Activated T-cell treated with anti-CD3 and anti-CD28 coated beads for 24 hours (primary cell): Measurements from ENCODE around the gene TBC1D26.
"Not testable (repeated sequence)": the region's sequence is repeated elsewhere in the genome, so short reads cannot be mapped to it uniquely, and the experiment has no call there.

ENCODE experiments used
- DNase-seq: peaks from one replicate; pipeline ENCODE4 v3.0.0-alpha.2; 2020; ENCODE audit warnings: low read depth

Gene TBC1D26

GRCh38 chr17:15744074-15744676, 12.1 kb downstream of the TBC1D26 start:
- no peak for DNase-seq

DNA sequence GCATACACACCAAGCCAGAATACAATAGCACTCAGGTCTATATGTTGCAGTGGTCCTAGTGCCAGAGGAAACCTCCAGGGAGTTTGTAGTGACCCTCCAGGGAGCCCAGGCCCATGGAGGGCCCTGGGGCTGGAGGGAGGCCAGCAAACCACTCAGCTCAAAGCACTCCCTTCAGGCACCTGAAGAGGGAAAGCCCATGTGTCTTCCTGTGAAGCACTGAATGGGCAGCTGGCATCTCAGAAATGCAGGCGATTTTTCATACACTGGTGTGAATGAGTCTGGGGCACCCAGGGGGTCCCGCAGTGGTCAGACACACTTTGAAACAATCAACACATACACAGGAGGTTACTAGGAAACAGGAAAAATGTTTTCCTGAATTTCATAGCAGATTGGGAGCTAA, 12.8 kb downstream of the TBC1D26 start:
- DNase-seq = no peak

DNA sequence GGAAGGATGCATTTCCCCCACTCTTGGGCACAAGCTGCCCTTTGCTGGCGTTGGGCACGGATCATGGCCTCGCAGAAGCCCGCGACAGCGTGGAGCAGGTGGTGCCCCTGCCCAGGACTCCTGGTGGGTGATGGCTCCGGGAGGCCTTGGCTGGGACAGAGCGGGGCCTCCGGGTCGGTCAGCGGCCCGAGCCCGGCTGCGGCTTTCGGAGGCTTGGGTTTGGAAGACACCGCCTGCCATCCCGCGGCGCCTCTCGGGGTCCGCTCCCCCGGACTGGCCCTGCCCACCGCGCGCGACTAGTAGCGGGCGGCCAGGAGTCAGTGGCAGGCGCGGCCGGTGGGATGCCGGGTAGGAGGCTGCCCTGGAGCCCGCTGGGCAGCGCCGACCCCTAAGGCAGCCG, 17.3 kb downstream of the TBC1D26 start:
- DNase-seq = not testable (repeated sequence)

GRCh38 chr17:15768865-15769533, 36.9 kb downstream of the TBC1D26 start:
- not testable (repeated sequence) for DNase-seq

- DNase-seq = not testable (repeated sequence)
Measured at GRCh38 chr17:15770679-15771078, 38.6 kb downstream of the TBC1D26 start.

- no peak for DNase-seq
Measured at GRCh38 chr17:15776871-15777270, 44.8 kb downstream of the TBC1D26 start.

DNA sequence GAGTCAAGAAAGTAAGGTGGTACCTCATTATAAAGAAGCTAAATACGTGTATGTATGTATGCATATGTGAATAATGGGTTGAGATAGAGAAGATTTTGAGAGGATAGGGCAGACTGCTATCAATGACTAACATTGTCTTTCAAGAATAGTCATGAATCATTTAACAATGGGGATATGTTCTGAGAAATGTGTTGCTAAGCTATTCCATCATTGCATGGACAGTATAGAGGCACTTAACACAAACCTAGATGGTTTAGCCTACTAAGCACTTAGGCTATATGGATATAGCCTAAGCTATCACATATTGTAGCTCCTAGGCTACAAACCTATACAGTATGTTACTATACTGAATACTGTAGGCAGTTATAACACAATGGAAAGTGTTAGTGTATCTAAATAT, 45.2 kb downstream of the TBC1D26 start:
- no peak for DNase-seq

DNA sequence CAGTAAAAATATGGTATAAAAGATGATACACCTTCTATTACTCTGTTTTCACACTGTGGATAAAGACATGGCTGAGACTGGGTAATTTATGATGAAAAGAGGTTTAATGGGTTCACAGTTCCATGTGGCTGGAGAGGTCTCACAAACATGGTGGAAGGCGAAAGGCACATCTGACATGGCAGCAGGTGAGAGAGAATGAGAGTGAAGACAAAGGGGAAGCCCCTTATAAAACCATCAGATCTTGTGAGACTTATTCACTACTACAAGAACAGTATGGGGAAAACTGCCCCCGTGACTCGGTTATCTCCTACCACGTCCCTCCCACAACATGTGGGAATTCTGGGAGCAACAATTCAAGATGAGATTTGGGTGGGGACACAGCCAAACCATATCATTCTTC, 45.6 kb downstream of the TBC1D26 start:
- no peak for DNase-seq

DNA sequence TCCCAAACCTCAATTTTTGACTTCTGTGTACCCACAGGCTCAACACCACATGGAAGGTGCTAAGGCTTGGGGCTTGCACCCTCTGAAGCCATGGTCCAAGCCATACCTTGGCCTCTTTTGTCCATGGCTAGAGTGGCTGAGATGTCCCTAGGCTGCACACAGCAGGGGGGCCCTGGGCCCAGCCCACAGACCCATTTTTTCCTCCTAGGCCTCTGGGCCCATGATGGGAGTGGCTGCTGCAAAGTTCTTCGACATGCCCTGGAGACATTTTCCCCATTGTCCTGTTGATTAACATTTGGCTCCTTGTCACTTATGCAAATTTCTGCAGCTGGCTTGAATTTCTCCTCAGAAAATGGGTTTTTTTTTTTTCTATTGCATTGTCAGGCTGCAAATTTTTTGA, 47.0 kb downstream of the TBC1D26 start:
- no peak for DNase-seq

DNA sequence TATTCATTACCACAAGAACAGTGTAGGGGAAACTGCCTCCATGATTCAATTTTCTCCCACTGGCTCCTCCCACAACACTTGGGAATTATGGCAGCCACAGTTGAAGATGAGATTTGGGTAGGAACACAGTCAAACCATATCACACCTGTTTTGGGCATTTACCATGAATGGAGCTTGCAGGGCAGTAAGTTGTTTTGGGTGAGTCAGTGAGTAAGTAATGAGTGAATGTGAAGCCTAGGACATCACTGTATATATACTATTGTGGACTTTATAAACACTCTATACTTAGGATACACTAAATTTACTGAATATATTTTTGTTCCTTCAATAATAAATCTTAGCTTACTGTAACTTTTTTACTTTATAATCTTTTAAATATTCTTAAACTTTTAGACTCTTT, 48.1 kb downstream of the TBC1D26 start:
- no peak for DNase-seq

DNA sequence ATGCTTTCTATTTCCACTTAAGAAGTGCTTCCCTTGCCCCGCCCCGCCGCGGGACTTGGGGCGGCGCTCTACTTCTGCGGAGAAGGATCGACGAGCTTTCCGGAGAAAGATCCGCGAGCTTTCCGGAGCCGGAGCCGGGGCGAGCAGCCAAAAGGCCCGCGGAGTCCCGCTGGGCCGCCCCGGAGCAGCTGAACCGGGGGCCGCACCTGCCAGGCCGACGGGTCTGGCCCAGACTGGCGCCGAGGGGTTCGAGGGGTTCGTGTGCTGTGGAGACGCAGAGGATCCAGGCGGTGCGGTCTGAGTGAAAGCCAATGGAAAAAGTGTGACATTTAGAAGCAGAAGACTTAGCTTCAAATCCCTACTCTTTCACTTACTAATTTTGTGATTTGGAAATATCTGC, 50.8 kb downstream of the TBC1D26 start:
- no peak for DNase-seq

- no peak for DNase-seq
Measured at GRCh38 chr17:15783461-15783860, 51.4 kb downstream of the TBC1D26 start.

- not testable (repeated sequence) for DNase-seq
Measured at GRCh38 chr17:15784351-15784750, 52.3 kb downstream of the TBC1D26 start.

DNA sequence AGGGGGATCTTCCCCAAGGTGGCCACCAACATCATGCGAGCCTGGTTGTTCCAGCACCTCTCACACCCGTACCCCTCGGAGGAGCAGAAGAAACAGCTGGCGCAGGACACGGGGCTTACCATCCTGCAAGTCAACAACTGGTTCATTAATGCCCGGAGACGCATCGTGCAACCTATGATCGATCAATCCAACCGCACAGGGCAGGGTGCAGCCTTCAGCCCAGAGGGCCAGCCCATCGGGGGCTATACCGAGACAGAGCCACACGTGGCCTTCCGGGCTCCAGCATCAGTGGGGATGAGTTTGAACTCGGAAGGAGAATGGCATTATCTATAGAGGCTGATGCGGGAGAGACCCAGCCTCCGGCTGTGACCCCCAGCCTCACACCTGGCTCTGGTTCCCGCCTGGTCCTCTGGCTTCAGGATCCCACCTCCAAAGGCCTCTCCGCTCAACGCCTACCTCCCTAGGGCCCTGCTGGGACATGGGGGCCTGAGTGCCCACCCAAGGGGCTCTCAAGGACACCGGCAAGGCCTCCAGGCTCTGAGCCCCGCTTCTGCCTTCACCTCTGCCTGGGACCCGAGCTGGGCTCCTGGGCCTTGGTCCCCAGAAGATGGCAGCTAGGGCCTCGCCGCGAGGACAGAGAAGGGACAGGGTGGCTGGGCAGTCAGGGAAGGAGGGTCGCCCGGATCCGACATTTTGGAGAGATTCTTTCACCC, 55.4 kb downstream of the TBC1D26 start:
- not testable (repeated sequence) for DNase-seq

GRCh38 chr17:15788365-15788764, 56.3 kb downstream of the TBC1D26 start:
- DNase-seq = not testable (repeated sequence)
